Measurements from ENCODE around the gene DCP1A.
A peak's percentile ranks its signal among the peaks of the same experiment; 100 is the strongest.
"Not testable (repeated sequence)": the region's sequence is repeated elsewhere in the genome, so short reads cannot be mapped to it uniquely, and the experiment has no call there.

Gene DCP1A

DNA sequence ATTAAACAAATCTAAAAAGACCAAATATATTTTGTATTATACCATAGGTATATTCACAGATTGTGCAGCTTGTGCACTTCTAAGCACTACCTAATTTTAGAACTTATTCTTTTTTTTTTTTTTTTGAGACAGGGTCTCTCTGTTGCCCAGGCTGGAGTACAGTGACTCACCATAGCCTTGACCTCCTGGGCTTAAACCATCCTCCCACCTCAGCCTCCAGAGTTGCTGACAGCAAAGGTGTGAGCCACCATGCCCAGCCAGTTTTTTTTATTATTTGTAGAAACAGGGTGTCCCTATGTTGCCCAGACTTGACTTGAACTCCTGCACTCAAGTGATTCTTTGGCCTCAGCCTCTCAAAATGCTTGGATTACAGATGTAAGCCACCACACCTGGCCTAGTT is 79.6 kb downstream of the DCP1A start:
- no peak for DNase-seq (ENCODE audit: low read depth in 2 of 2)

GRCh38 chr3:53264718-53265117 is 82.6 kb downstream of the DCP1A start:
- no peak for DNase-seq (ENCODE audit: low read depth in 2 of 2)

DNA sequence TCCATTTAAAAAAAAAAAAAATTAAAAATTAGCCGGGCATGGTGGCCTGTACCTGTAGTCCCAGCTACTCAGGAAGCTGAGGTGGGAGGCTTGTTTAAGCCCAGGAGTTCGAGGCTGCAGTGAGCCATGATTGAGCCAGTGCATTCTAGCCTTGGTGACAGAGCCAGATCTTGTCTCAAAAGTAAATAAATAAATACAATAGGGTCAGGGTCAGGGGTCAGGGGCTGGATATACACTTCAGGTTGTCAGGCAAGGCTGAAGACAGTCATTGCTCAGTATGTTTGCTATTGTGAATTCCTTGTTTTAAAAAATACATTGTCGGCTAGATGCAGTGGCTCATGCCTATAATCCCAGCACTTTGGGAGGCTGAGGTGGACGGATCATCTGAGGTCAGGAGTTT is 83.4 kb downstream of the DCP1A start:
- no peak for DNase-seq (ENCODE audit: low read depth in 2 of 2)

- DNase-seq (ENCODE audit: low read depth in 2 of 2) = no peak
Measured at GRCh38 chr3:53261712-53262111, 85.6 kb downstream of the DCP1A start.

DNA sequence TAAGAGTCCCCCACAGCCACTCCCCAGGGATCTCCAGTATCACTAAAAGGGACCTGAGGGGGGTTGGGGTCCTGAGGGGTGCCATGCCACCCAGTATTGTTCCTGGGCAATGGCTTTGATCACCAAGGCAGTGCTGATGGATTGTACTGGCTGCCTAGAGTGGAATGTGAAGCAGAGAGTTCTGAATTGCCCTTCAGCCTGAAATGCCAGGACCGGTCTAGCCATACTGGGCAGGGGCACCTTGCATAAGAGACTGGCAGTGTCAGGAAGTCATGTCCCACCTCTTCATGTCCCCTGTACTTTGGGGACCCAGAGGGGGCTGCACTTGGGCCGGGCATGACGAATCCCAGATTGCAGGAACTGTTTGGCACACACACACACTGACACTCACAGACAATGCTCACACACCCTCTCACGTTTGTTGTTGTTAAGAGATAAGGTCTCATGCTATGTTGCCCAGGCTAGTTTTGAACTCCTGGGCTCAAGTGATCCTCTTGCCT is 87.0 kb downstream of the DCP1A start:
- no peak for DNase-seq (ENCODE audit: low read depth in 2 of 2)

GRCh38 chr3:53259427-53260259 is 87.7 kb downstream of the DCP1A start:
- no peak for DNase-seq (ENCODE audit: low read depth in 2 of 2)

- no peak for DNase-seq (ENCODE audit: low read depth in 2 of 2)
Measured at GRCh38 chr3:53258600-53259426, 88.5 kb downstream of the DCP1A start.

DNA sequence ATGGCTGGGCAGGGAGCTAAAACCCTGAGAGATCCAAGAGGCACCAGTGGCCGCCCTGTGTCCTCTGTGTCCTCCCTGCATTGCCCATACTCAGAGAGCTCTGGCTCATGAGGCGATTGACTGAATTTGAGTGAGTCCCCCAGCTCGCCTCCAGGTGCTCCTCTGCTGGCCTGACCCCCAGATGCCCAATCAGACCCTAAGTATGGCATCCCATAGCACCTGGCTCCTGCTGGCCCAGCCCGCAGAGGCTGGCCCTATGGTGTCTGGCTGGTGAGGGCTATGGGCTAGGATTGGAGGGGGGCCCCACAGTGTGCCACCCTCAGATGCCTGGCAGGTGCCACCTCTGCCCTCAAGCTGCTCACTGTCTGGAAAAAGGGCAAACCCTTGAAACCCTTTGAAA is 89.9 kb downstream of the DCP1A start:
- DNase-seq (ENCODE audit: low read depth in 2 of 2) = no peak

DNA sequence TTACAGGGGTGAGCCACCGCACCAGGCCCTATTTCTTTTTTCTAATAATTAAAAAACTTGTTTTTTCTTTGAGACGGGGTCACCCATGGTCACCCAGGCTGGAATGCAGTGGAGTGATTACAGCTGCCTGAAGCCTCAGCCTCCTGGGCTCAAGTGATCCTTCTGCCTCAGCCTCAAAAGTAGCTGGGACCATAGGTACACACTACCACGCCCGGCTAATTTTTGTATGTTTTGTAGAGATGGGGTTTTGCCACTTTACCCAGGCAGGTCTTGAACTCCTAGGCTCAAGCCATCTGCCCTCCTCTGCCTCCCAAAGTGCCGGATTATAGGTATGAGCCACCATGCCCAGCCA is 90.7 kb downstream of the DCP1A start:
- DNase-seq (ENCODE audit: low read depth in 2 of 2) = no peak

DNA sequence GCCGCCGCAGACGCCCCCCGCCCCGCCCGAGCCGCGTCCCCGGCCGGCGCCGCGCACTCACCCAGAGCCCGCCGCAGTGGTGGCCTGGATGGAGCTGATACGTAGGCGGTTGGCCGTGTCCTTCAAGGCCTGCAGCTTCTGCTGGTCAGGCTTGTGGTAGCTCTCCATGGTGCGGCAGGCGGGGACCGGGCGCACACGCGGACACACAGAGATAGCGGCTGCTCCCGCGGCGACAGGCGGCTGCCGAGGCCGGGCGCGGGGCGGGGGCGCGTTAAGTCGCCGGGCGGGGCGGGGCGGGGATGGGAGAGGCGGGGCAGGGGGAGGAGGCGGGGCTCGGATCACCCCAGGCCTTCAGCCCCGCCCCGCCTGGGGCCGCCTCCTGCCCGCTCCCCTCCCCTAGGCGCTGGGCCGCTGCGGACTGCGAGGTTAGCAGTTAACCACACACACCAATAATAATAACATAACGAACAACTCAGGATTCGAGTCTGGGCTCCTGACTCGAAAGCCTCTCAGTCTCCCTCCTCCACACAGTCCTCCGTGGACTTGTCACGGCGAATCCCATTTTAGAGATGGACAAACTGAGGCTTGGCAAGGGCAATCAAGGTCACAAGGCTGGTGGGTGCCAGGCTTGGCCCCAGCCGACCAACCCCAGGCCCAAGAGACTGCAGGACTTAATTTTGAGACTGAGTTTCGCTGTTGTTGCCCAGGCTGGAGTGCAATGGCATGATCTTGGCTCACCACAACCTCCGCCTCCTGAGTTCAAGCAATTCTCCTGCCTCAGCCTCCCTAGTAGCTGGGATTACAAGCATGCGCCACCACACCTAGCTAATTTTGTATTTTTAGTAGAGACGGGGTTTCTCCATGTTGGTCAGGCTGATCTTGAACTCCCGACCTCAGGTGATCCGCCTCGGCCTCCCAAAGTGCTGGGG is 91.3 kb downstream of the DCP1A start, which contains the start of gene TKT:
TSS of gene TKT (minus strand) at position 248 of the 929 bp plus-strand sequence. CDS start at position 168, 80 bp downstream.
- peak; percentile 51 to 63 for DNase-seq (ENCODE audit: low read depth in 2 of 2)

GRCh38 chr3:53255423-53255774 is 91.9 kb downstream of the DCP1A start:
- peak in 1 of 2 donors; percentile 21 for DNase-seq (ENCODE audit: low read depth in 2 of 2)

DNA sequence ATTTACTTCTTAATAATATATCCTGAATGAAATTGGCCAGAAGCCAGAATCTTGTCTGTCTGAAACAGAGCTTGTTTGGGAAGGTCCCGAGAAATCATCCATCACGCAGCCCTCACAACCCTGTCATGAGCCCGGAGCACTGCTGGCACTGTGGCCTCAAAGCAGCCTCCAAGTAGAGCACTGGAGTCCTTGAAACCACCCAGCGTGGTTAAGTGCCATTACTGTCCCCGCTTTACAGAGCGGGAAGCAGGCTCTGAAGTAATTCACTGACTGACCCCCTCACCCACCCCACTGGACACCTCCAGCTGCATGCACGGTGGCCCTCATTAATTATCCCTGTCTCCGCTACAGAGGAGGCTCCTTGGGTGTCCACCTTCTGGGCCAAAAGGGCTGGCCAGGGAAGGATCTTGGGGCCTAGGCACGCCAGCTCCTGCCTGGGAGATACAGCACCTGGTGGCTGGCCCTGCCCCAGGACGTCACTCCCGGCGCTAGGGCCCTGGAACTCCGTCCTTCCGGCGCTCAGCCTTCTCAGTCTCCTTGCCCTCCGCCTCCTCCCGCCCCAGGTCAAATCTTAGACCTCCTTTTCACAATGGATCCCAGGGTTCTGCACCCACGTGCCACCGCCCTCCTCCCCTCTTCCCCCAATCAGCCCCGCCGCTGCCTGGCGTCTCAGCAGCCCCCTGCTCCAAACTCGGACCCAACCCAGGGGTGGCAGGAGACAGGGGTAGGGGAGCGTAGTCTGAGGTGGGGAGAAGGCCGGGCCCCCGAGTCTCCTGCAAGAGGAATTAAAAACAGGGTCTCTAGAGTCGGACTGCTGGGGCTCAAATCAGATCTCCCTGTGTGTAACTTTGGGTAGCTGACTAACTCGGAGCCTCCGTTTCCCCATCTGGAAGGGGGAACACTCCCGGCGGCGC is 92.6 kb downstream of the DCP1A start:
- peak in 1 of 2 donors; percentile 10 for DNase-seq (ENCODE audit: low read depth in 2 of 2)

- DNase-seq (ENCODE audit: low read depth in 2 of 2) = no peak
Measured at GRCh38 chr3:53253707-53254508, 93.4 kb downstream of the DCP1A start.

DNA sequence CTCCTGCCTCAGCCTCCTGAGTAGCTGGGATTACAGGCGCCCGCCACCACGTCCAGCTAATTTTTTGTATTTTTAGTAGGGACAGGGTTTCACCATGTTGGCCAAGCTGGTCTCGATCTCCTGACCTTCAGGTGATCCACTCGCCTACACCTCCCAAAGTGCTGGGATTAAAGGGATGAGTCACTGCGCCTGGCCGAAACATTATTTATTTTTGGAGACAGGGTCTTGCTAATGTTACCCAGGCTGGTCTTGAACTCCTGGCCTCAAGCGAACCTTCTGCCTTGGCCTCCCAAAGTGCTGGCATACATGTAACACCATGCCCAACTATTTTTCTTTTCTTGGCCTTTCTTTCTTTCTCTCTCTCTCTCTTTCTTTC is 94.4 kb downstream of the DCP1A start:
- not testable (repeated sequence) for DNase-seq (ENCODE audit: low read depth in 2 of 2)

DNA sequence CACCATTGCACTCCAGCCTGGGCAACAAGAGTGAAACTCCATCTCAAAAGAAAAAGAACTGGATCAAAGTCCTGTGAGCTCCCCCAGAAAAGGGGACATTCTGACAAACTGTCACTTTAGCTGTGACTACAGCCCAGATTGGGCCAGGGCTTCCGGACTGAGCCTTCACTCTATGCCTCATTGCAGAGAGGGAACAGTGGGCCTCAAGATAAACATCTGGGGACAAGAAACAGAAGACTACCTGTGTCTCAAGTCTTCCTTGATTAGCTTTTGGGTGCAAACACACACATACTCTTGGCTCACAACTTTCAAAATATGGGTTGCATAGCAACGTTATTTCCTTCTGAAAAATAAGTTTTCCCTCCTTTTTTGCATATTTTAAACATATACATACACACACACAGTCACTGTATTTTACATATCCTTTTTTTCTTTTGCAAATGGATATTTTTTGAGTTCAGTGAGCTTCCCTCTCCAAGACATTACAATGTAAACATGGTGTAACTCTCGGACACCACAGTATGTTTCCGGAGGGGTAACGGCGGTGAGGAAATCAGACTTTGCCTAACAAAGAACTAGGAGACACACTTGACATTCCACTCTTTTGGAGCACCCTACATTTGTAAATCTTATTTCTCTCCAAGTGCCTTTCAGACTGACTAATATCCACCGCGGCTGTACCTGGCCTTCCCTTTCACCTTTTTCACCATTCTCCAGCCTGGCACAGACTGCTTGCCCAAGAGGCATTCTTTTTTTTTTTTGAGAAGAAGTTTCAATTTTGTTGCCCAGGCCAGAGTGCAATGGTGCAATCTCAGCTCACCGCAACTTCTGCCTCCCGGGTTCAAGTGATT is 95.0 kb downstream of the DCP1A start:
- DNase-seq (ENCODE audit: low read depth in 2 of 2) = no peak

GRCh38 chr3:53250881-53251605 is 96.3 kb downstream of the DCP1A start:
- no peak for DNase-seq (ENCODE audit: low read depth in 2 of 2)

DNA sequence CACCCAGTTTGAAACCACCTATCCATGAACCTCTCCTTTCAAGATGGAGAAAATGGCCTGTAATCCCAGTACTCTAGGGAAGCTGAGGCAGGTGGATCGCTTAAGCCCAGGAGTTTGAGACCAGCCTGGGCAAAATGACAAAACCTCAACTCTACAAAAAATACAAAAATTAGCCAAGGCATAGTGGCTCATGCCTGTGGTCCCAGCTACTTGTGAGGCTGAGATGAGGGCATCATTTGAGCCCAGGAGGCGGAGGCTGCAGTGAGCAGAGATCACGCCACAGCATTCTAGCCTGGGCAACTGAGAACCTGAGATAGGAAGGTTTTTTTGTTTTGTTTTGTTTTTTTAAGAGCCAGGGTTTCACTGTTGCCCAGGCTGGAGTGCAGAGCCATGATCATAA is 96.9 kb downstream of the DCP1A start:
- no peak for DNase-seq (ENCODE audit: low read depth in 2 of 2)

DNA sequence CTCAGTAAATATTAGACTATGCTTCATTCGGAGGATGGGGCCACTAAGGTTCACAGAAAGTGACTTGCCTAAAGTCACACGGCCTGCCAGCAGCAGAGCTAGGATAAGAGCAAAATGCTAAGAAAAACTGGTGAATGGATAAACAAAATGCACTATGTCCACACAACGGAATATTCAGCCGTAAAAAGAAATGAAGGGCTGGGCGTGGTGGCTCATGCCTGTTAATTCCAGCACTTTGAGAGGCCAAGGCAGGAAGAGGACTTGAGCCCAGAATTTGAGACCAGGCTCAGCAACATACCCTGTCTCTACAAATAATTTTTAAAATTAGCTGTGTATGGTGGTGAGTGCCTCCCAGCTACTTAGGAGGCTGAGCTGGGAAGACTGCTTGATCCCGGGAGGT is 99.2 kb downstream of the DCP1A start:
- no peak for DNase-seq (ENCODE audit: low read depth in 2 of 2)

Data from stimulated activated CD4-positive, alpha-beta T cell treated with anti-CD3 and anti-CD28 coated beads, Interleukin-1b, Interleukin-23, amount 100 ng/mL, for 1 hour (primary cell).